Stimulated activated CD8-positive, alpha-beta memory T cell treated with anti-CD3 and anti-CD28 coated beads, Interleukin-15, amount 100 ng/mL, for 48 hours (primary cell): ENCODE data around the gene EPHA3.

Experiments
- DNase-seq, 2 donors: peaks; one replicate each; pipeline ENCODE4 v3.0.0-alpha.2; 2020; ENCODE audit warnings: low read depth in 2 of 2

The EPHA3 gene

GRCh38 chr3:89360156-89360555 lies 252.7 kb downstream of the EPHA3 start:
- DNase-seq, result no peak

GRCh38 chr3:89362496-89362895 lies 255.1 kb downstream of the EPHA3 start:
- no peak for DNase-seq

- DNase-seq, result no peak
Measured at GRCh38 chr3:89363171-89363570, 255.8 kb downstream of the EPHA3 start.

GRCh38 chr3:89364314-89364713 lies 256.9 kb downstream of the EPHA3 start:
- no peak for DNase-seq

GRCh38 chr3:89367166-89367565 lies 259.7 kb downstream of the EPHA3 start:
- no peak for DNase-seq

GRCh38 chr3:89368846-89369245 lies 261.4 kb downstream of the EPHA3 start:
- DNase-seq, result no peak

GRCh38 chr3:89372456-89372855 lies 265.0 kb downstream of the EPHA3 start:
- no peak for DNase-seq

GRCh38 chr3:89373434-89373833 lies 266.0 kb downstream of the EPHA3 start:
- DNase-seq, result no peak

GRCh38 chr3:89375451-89375850 lies 268.0 kb downstream of the EPHA3 start:
- DNase-seq, result no peak

GRCh38 chr3:89380016-89380415 lies 272.6 kb downstream of the EPHA3 start:
- DNase-seq, result no peak

- DNase-seq, result no peak
Measured at GRCh38 chr3:89392991-89393390, 285.6 kb downstream of the EPHA3 start.

- no peak for DNase-seq
Measured at GRCh38 chr3:89395456-89395855, 288.0 kb downstream of the EPHA3 start.

- no peak for DNase-seq
Measured at GRCh38 chr3:89395996-89396395, 288.6 kb downstream of the EPHA3 start.

- DNase-seq, result no peak
Measured at GRCh38 chr3:89402051-89402450, 294.6 kb downstream of the EPHA3 start.

GRCh38 chr3:89405176-89405575 lies 297.8 kb downstream of the EPHA3 start:
- no peak for DNase-seq

GRCh38 chr3:89405593-89405992 lies 298.2 kb downstream of the EPHA3 start:
- DNase-seq, result no peak

- DNase-seq, result no peak
Measured at GRCh38 chr3:89411201-89411600, 303.8 kb downstream of the EPHA3 start.

- no peak for DNase-seq
Measured at GRCh38 chr3:89414270-89414669, 306.8 kb downstream of the EPHA3 start.

GRCh38 chr3:89419647-89420241 lies 312.3 kb downstream of the EPHA3 start:
- DNase-seq, result no peak

GRCh38 chr3:89426060-89426459 lies 318.6 kb downstream of the EPHA3 start:
- DNase-seq, result no peak

- DNase-seq, result no peak
Measured at GRCh38 chr3:89434621-89435380, 327.4 kb downstream of the EPHA3 start.

GRCh38 chr3:89436846-89437245 lies 329.4 kb downstream of the EPHA3 start:
- no peak for DNase-seq

- no peak for DNase-seq
Measured at GRCh38 chr3:89440386-89440785, 333.0 kb downstream of the EPHA3 start.

GRCh38 chr3:89441141-89441540 lies 333.7 kb downstream of the EPHA3 start:
- DNase-seq, result no peak
